Peyer's patch (tissue), 4 donors: ENCODE results near the gene MPPED2. TPM values are rescaled to one million over a fixed set of nuclear protein-coding genes. Genes with fewer than 3 reads are reported as not detected.

Source experiments
- DNase-seq, 3 donors: peaks; one replicate each; pipeline ENCODE4 v3.0.0-alpha.2; 2017 to 2019
- H3K27ac ChIP-seq, 4 donors: fragments of 200-600 bp; sonication (generic); one replicate each; pipeline ENCODE4 v1.5.1; 2016 to 2019
- H3K27me3 ChIP-seq, 2 donors: fragments of 200-600 bp; sonication (generic); one replicate each; pipeline ENCODE4 v1.5.1; 2019
- H3K36me3 ChIP-seq, 3 donors: fragments of 200-600 bp; sonication (generic); one replicate each; pipeline ENCODE4 v1.5.1; 2016 to 2019
- H3K4me1 ChIP-seq, 4 donors: fragments of 200-600 bp; sonication (generic); one replicate each; pipeline ENCODE4 v1.5.1; 2016 to 2019
- H3K4me3 ChIP-seq, 4 donors: fragments of 200-600 bp; sonication (generic); 1 replicate in 3 of 4; 2 replicates in 1 of 4; pipeline ENCODE4 v1.5.1; 2016 to 2019; ENCODE audit warnings: mild to moderate bottlenecking in 1 of 4
- H3K9me3 ChIP-seq, 4 donors: fragments of 200-600 bp; sonication (generic); one replicate each; pipeline ENCODE4 v1.5.1; 2016 to 2019; ENCODE audit warnings: mild to moderate bottlenecking in 1 of 4
- CTCF ChIP-seq, 6 experiments: fragments of 450-650 bp in 4 of 6; fragments of 200-600 bp in 2 of 6; sonication (generic) in 1 of 6; IDR thresholded peaks; one replicate each; pipeline ENCODE4 v1.5.1; 2017 to 2019; ENCODE audit warnings: antibody characterized with exemption in 6 of 6, mild to moderate bottlenecking in 3 of 6, moderate library complexity in 1 of 6
- POLR2A ChIP-seq, 2 donors: fragments of 450-650 bp; IDR thresholded peaks; one replicate each; pipeline ENCODE4 v1.5.1; 2017; ENCODE audit warnings: antibody characterized with exemption in 2 of 2, mild to moderate bottlenecking in 2 of 2, moderate library complexity in 2 of 2
- total RNA-seq, 4 donors: library from RNA; depleted of rRNA; stranded (reverse); fragments of >200 nt; gene quantifications; one replicate each; pipeline ENCODE4 v1.1.0, GENCODE V29; 2016

MPPED2 gene
- total RNA-seq, 4 donors from 2014 or later, result 1.5 TPM; not detected in 3

GRCh38 chr11:30368394-30368793 lies 217.8 kb downstream of the MPPED2 start:
- Histone ChIP-seq H3K27ac (no peak overlapping the region), H3K4me3 (no peak overlapping the region), H3K9me3 (no peaks in the 10 kb centered on the region), H3K36me3 (no peaks in the 10 kb centered on the region), H3K27me3 (no peaks in the 10 kb centered on the region), H3K4me1 (no peaks in the 10 kb centered on the region)
- no peak for TF ChIP-seq CTCF (IDR thresholded peaks at IDR 0.05)
- TF ChIP-seq POLR2A (IDR thresholded peaks at IDR 0.05), result no peak
- DNase-seq, result no peak

- Histone ChIP-seq H3K36me3 (no peaks in the 10 kb centered on the region), H3K4me1 (no peaks in the 10 kb centered on the region), H3K27ac (no peak overlapping the region), H3K4me3 (no peak overlapping the region), H3K27me3 (no peaks in the 10 kb centered on the region), H3K9me3 (no peaks in the 10 kb centered on the region)
- TF ChIP-seq CTCF (IDR thresholded peaks at IDR 0.05) (no peak), POLR2A (IDR thresholded peaks at IDR 0.05) (no peak)
- no peak for DNase-seq
These were observed 220.2 kb downstream of the MPPED2 start for GRCh38 chr11:30365793-30366517.

GRCh38 chr11:30364837-30365482 lies 221.2 kb downstream of the MPPED2 start:
- no peak overlapping the region for H3K4me3 ChIP-seq
- no peak for TF ChIP-seq CTCF (IDR thresholded peaks at IDR 0.05)
- no peak for TF ChIP-seq POLR2A (IDR thresholded peaks at IDR 0.05)
- no peaks in the 10 kb centered on the region for H3K36me3 ChIP-seq
- H3K27ac ChIP-seq, result no peak overlapping the region
- no peaks in the 10 kb centered on the region for H3K4me1 ChIP-seq
- no peaks in the 10 kb centered on the region for H3K9me3 ChIP-seq
- no peak for DNase-seq
- no peaks in the 10 kb centered on the region for H3K27me3 ChIP-seq

- no peak overlapping the region for H3K4me3 ChIP-seq
- no peaks in the 10 kb centered on the region for H3K9me3 ChIP-seq
- H3K27me3 ChIP-seq, result no peaks in the 10 kb centered on the region
- TF ChIP-seq CTCF (IDR thresholded peaks at IDR 0.05), result no peak
- TF ChIP-seq POLR2A (IDR thresholded peaks at IDR 0.05), result no peak
- no peak for DNase-seq
- no peaks in the 10 kb centered on the region for H3K4me1 ChIP-seq
- H3K27ac ChIP-seq, result no peak overlapping the region
- no peaks in the 10 kb centered on the region for H3K36me3 ChIP-seq
These were observed 221.9 kb downstream of the MPPED2 start for GRCh38 chr11:30364139-30364836.

- Histone ChIP-seq H3K9me3 (no peaks in the 10 kb centered on the region), H3K27ac (no peak overlapping the region), H3K27me3 (no peaks in the 10 kb centered on the region), H3K36me3 (no peaks in the 10 kb centered on the region), H3K4me1 (no peaks in the 10 kb centered on the region), H3K4me3 (no peak overlapping the region)
- no peak for DNase-seq
- TF ChIP-seq CTCF (IDR thresholded peaks at IDR 0.05) (no peak), POLR2A (IDR thresholded peaks at IDR 0.05) (no peak)
These were observed 225.4 kb downstream of the MPPED2 start for GRCh38 chr11:30360741-30361140.
